Stimulated activated CD8-positive, alpha-beta memory T cell treated with anti-CD3 and anti-CD28 coated beads, Interleukin-12 subunit alpha, Interleukin-12 subunit beta, amount 100 ng/mL, for 4 hours (primary cell): ENCODE results near the gene ARHGAP45.

Experiments
- DNase-seq: peaks from one replicate; pipeline ENCODE4 v3.0.0-alpha.2; 2020; ENCODE audit warnings: low read depth

The ARHGAP45 gene

DNA sequence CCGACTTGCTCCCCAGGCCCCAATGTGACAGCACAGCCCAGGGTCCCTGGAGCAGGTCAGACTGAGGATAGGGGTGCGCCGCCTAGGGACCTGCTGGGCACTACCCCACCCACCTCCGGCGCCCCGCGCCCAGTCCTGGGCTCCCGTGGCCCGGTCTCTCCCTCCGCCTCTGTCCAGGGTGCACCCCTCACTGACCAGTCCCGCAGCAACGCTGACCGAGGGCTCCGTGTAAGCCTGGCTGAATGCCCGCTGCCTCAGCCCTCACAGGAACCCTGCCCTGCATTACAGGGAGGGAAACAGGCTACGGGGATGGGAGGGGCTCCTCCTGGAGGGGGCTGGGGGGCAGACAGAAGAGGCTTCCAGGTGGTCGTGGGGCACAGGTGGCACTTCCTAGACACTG lies 68.5 kb downstream of the ARHGAP45 start:
- DNase-seq: no peak

GRCh38 chr19:1136201-1136600 lies 69.2 kb downstream of the ARHGAP45 start:
- no peak for DNase-seq
